Measurements from ENCODE around the gene DIAPH3. TPM values are rescaled to one million over a fixed set of nuclear protein-coding genes. Genes with fewer than 3 reads are reported as not detected.

The DIAPH3 gene
- total RNA-seq, 1 donor from 2014 or later = 11.4 TPM

GRCh38 chr13:60134376-60134775, 29.4 kb downstream of the DIAPH3 start:
- Mint-ChIP-seq H3K4me1 (ENCODE audit: low read depth) (peaks cover 9% of the 10 kb centered on the region), H3K4me3 (ENCODE audit: low read depth) (no peak overlapping the region), H3K36me3 (ENCODE audit: insufficient read depth) (no peaks in the 10 kb centered on the region), H3K27me3 (no peaks in the 10 kb centered on the region), H3K27ac (no peak overlapping the region), H3K9me3 (ENCODE audit: low read depth) (peaks cover 2% of the 10 kb centered on the region)
- DNase-seq (ENCODE audit: low spot score, unreplicated experiment) = no peak
- TF ChIP-seq CTCF (IDR thresholded peaks at IDR 0.05; ENCODE audit: unreplicated experiment) = no peak

- Mint-ChIP-seq H3K27me3 (no peaks in the 10 kb centered on the region), H3K4me1 (ENCODE audit: low read depth) (no peaks in the 10 kb centered on the region), H3K9me3 (ENCODE audit: low read depth) (peaks cover 13% of the 10 kb centered on the region), H3K27ac (no peak overlapping the region), H3K36me3 (ENCODE audit: insufficient read depth) (peaks cover 7% of the 10 kb centered on the region), H3K4me3 (ENCODE audit: low read depth) (no peak overlapping the region)
- TF ChIP-seq CTCF (IDR thresholded peaks at IDR 0.05; ENCODE audit: unreplicated experiment) = no peak
- no peak for DNase-seq (ENCODE audit: low spot score, unreplicated experiment)
Measured at GRCh38 chr13:60121337-60121687, 42.4 kb downstream of the DIAPH3 start.

- DNase-seq (ENCODE audit: low spot score, unreplicated experiment) = no peak
- peaks cover 12% of the 10 kb centered on the region for H3K9me3 Mint-ChIP-seq (ENCODE audit: low read depth)
- no peak for TF ChIP-seq CTCF (IDR thresholded peaks at IDR 0.05; ENCODE audit: unreplicated experiment)
- H3K4me3 Mint-ChIP-seq (ENCODE audit: low read depth) = no peak overlapping the region
- H3K27me3 Mint-ChIP-seq = no peaks in the 10 kb centered on the region
- H3K36me3 Mint-ChIP-seq (ENCODE audit: insufficient read depth) = peaks cover 5% of the 10 kb centered on the region
- no peaks in the 10 kb centered on the region for H3K4me1 Mint-ChIP-seq (ENCODE audit: low read depth)
- no peak overlapping the region for H3K27ac Mint-ChIP-seq
Measured at GRCh38 chr13:60120617-60121336, 43.0 kb downstream of the DIAPH3 start.

DNA sequence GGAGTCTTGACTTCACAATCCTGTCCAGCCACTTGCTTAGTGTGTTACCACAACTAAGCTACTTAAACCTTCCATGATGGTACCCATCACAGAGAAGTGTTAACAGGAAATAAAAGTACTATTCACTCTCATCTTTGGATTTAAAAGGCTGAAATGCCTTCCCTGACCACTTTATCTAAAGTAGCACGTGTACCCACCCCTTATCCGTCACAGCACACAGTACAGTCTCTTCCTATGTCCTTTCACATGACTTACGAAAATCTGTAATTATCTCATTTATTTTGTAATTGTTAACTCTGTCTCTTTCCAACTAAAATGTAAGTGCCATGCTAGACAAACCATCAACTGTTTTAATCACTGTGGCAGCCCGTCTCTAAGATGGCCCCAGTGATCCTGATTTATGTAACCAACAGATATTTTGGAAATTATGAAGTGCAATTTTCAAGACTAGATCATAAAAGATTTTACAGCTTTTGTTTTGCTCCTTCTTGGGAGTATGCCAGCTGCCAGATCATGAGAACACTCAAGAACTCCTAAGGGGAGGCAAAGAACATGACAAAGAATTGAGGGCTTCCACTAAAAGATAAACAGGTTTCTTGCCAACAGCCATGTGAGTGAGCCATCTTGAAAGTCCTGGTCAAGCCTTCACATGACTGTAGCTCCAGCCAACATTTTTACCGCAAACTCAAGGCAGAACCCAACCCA, 44.9 kb downstream of the DIAPH3 start:
- TF ChIP-seq CTCF (IDR thresholded peaks at IDR 0.05; ENCODE audit: unreplicated experiment) = no peak
- Mint-ChIP-seq H3K27ac (no peak overlapping the region), H3K36me3 (ENCODE audit: insufficient read depth) (peaks cover 3% of the 10 kb centered on the region), H3K9me3 (ENCODE audit: low read depth) (peaks cover 20% of the 10 kb centered on the region), H3K27me3 (no peaks in the 10 kb centered on the region), H3K4me1 (ENCODE audit: low read depth) (no peaks in the 10 kb centered on the region), H3K4me3 (ENCODE audit: low read depth) (no peak overlapping the region)
- no peak for DNase-seq (ENCODE audit: low spot score, unreplicated experiment)

DNA sequence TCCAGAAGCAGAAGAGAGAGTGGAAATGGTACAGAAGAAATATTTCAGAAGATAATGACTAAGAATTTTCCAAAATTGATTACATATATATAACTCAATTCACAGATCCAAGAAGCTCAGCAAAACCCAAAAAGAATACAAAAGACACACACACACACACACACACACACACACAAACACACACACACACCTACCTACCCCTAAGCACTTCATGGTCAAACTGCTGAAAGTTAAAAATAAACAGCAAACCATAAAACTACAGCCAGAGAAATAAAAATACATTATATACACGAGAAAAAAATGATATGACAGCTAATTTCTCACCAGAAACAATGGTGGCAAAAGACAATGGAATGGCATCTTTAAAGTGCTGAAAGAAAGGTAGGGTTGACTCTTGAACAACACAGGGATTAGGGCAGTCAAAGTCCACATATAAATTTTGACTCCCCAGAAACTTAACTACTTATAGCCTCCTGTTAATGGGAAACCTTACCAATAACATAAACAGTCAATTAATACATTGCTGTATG, 49.2 kb downstream of the DIAPH3 start:
- Mint-ChIP-seq H3K27me3 (no peaks in the 10 kb centered on the region), H3K4me3 (ENCODE audit: low read depth) (no peak overlapping the region), H3K27ac (no peak overlapping the region), H3K36me3 (ENCODE audit: insufficient read depth) (peaks cover 4% of the 10 kb centered on the region), H3K4me1 (ENCODE audit: low read depth) (no peaks in the 10 kb centered on the region), H3K9me3 (ENCODE audit: low read depth) (peaks cover 20% of the 10 kb centered on the region)
- no peak for DNase-seq (ENCODE audit: low spot score, unreplicated experiment)
- no peak for TF ChIP-seq CTCF (IDR thresholded peaks at IDR 0.05; ENCODE audit: unreplicated experiment)

All from progenitor cell of endocrine pancreas (in vitro differentiated cells).